Endothelial cell of umbilical vein (primary cell): ENCODE results near the gene GPR18. TPM values are rescaled to one million over a fixed set of nuclear protein-coding genes. Genes with fewer than 3 reads are reported as not detected.

Experiments used
- BruUV-seq: library from RNA; stranded (reverse); fragments of 400-500 nt; replicated peaks from 2 replicates; lab custom pipeline; 2021; lab: Mats Ljungman, UMichigan
- CTCF ChIA-PET: fragments of 300-600, 350-600 bp; sonication (Branson Sonifier 250); formaldehyde crosslinking; loops from one replicate; lab custom pipeline; 2021; ENCODE audit warnings: antibody characterized with exemption, inconsistent platforms; lab: Charles Lee
- POLR2A ChIA-PET: fragments of 300-600, 350-600 bp; sonication (Branson Sonifier 250); formaldehyde crosslinking; loops from one replicate; lab custom pipeline; 2021; ENCODE audit warnings: antibody characterized with exemption, inconsistent platforms; lab: Charles Lee
- DNase-seq: peaks from one replicate; pipeline ENCODE4 v3.0.0-alpha.2; 2011; ENCODE audit warnings: low read depth, low spot score
- FAIRE-seq: peaks from 2 replicates; lab custom pipeline; 2011; peaks lifted over from hg19 to GRCh38; lab: Jason Lieb, UNC
- H2AFZ ChIP-seq: 2 replicates; pipeline ENCODE4 v1.6.0; 2012; ENCODE audit warnings: low read depth, low read length, control low read depth, inconsistent platforms
- H3K27ac ChIP-seq: 2 replicates; pipeline ENCODE4 v1.5.1; 2011; ENCODE audit warnings: low read depth, mild to moderate bottlenecking, control low read depth, low read length, moderate library complexity; ENCODE audit not compliant: insufficient read depth
- H3K27me3 ChIP-seq, 2 experiments: 2 replicates each; pipeline versions ENCODE4 v1.6.0 to v1.6.1; 2011; ENCODE audit warnings: low read length in 2 of 2, mixed read lengths in 1 of 2; ENCODE audit not compliant: control insufficient read depth in 2 of 2, insufficient read depth in 2 of 2
- H3K36me3 ChIP-seq, 2 experiments: 2 replicates in 1 of 2; 3 replicates in 1 of 2; pipeline ENCODE4 v1.5.1; 2011; ENCODE audit warnings: low read length in 2 of 2, mild to moderate bottlenecking in 1 of 2, moderate library complexity in 1 of 2; ENCODE audit not compliant: control insufficient read depth in 2 of 2, insufficient read depth in 2 of 2; ENCODE audit errors: extremely low read depth in 1 of 2
- H3K4me1 ChIP-seq: 3 replicates; pipeline ENCODE4 v1.5.1; 2011; ENCODE audit warnings: mild to moderate bottlenecking, low read length; ENCODE audit not compliant: control insufficient read depth, insufficient read depth; ENCODE audit errors: extremely low read depth
- H3K4me2 ChIP-seq: 2 replicates; pipeline ENCODE4 v1.6.1; 2011; ENCODE audit warnings: low read length, control low read depth, mixed read lengths; ENCODE audit not compliant: insufficient read depth
- H3K4me3 ChIP-seq, 3 experiments: fragments of 200-600 bp in 1 of 3; sonication (generic), shearing (Covaris generic) in 1 of 3; replicated peaks in 1 of 3; 2 replicates each; pipeline ENCODE4 v1.5.1; 2011 to 2016; ENCODE audit warnings: control low read depth in 3 of 3, low read length in 3 of 3, mild to moderate bottlenecking in 2 of 3, inconsistent platforms in 1 of 3, low read depth in 1 of 3, moderate library complexity in 1 of 3; ENCODE audit not compliant: insufficient read depth in 1 of 3
- H3K79me2 ChIP-seq: 2 replicates; pipeline ENCODE4 v1.6.0; 2012; ENCODE audit warnings: low read length, inconsistent platforms; ENCODE audit not compliant: control insufficient read depth, insufficient read depth
- H3K9ac ChIP-seq: replicated peaks from 2 replicates; pipeline ENCODE3; 2011; ENCODE audit warnings: low read length, control low read depth; ENCODE audit not compliant: insufficient read depth; ENCODE audit errors: extremely low read depth
- H3K9me1 ChIP-seq: replicated peaks from 3 replicates; pipeline ENCODE4 v1.6.0; 2011; ENCODE audit warnings: mild to moderate bottlenecking, low read length; ENCODE audit not compliant: control insufficient read depth, insufficient read depth; ENCODE audit errors: extremely low read depth
- H3K9me3 ChIP-seq: replicated peaks from 2 replicates; pipeline ENCODE4 v1.5.1; 2012; ENCODE audit warnings: low read length, inconsistent platforms; ENCODE audit not compliant: control insufficient read depth, insufficient read depth
- H4K20me1 ChIP-seq: replicated peaks from 2 replicates; pipeline ENCODE3; 2011; ENCODE audit warnings: mild to moderate bottlenecking, low read length; ENCODE audit not compliant: control insufficient read depth, insufficient read depth; ENCODE audit errors: extremely low read depth
- EZH2 ChIP-seq: IDR thresholded peaks from 2 replicates; pipeline ENCODE4 v1.6.1; 2012; ENCODE audit warnings: borderline replicate concordance, low read depth, mild to moderate bottlenecking, moderate library complexity, low read length, inconsistent platforms; ENCODE audit not compliant: severe bottlenecking
- FOS ChIP-seq: IDR thresholded peaks from 2 replicates; pipeline ENCODE4 v1.6.1; 2011; ENCODE audit warnings: mild to moderate bottlenecking, low read length, moderate library complexity, borderline replicate concordance; ENCODE audit not compliant: insufficient read depth
- GATA2 ChIP-seq: IDR thresholded peaks from 2 replicates; pipeline ENCODE4 v1.7.0; 2011; ENCODE audit warnings: low read depth, mild to moderate bottlenecking, moderate library complexity, mixed read lengths, low read length; ENCODE audit not compliant: insufficient read length, insufficient read depth
- JUN ChIP-seq: IDR thresholded peaks from 2 replicates; pipeline ENCODE4 v1.6.1; 2011; ENCODE audit warnings: borderline replicate concordance, low read depth; ENCODE audit not compliant: insufficient read length, insufficient read depth
- MYC ChIP-seq: IDR thresholded peaks from one replicate; pipeline ENCODE4 v1.6.1; 2011; ENCODE audit warnings: mild to moderate bottlenecking, low read depth, low read length
- POLR2A ChIP-seq: IDR thresholded peaks from 2 replicates; pipeline ENCODE4 v1.6.1; 2012; ENCODE audit warnings: low read depth, mild to moderate bottlenecking, control low read depth, low read length
- POLR2AphosphoS5 ChIP-seq: IDR thresholded peaks from 2 replicates; pipeline ENCODE4 v1.6.1; 2012; ENCODE audit warnings: low read depth, mild to moderate bottlenecking, control low read depth, low read length, moderate library complexity; ENCODE audit not compliant: insufficient read depth
- dilution Hi-C: fragments of 300-500 bp; cut with MboI; formaldehyde crosslinking; loops from one replicate; pipeline ENCODE4 v1.15.0; 2019; ENCODE audit warnings: low sequenced_read_pairs; ENCODE audit not compliant: extremely low pct_ligation_motif_present
- intact Hi-C: fragments of 100-400 bp; cut with micrococcal nuclease; formaldehyde crosslinking; loops from one replicate; pipeline ENCODE4 v1.10.0; 2022
- polyA plus RNA-seq, 4 experiments: library from polyadenylated mRNA; depleted of rRNA in 3 of 4; stranded (reverse) in 3 of 4; unstranded in 1 of 4; fragments of >200 nt; gene quantifications; 2 replicates each; pipeline versions ENCODE4 v1.2.1 to v1.2.3, GENCODE V29; 2011 to 2012; ENCODE audit warnings: missing spikeins in 1 of 4
- total RNA-seq: library from RNA; stranded (reverse); gene quantifications from 2 replicates; pipeline ENCODE4 v1.2.3, GENCODE V29; 2021
- TF ChIP-seq, protein P1 (sequence below), 2 donors: IDR thresholded peaks; 1 replicate in 1 of 2; 2 replicates in 1 of 2; pipeline ENCODE4 v1.5.1; 2011; ENCODE audit warnings: low read length in 2 of 2, mild to moderate bottlenecking in 2 of 2, moderate library complexity in 2 of 2, control low read depth in 1 of 2, inconsistent platforms in 1 of 2, low read depth in 1 of 2; ENCODE audit not compliant: insufficient read depth in 1 of 2; ENCODE audit errors: extremely low read depth in 1 of 2
- TF ChIP-seq, protein P2 (sequence below): IDR thresholded peaks from 2 replicates; pipeline ENCODE4 v1.6.1; 2011; ENCODE audit not compliant: insufficient read depth, insufficient read length

The GPR18 gene
- total and polyA plus RNA-seq, 2 donors (not counting 3 experiments of a cell fraction or from before 2014, with no cell fraction given): not detected

DNA sequence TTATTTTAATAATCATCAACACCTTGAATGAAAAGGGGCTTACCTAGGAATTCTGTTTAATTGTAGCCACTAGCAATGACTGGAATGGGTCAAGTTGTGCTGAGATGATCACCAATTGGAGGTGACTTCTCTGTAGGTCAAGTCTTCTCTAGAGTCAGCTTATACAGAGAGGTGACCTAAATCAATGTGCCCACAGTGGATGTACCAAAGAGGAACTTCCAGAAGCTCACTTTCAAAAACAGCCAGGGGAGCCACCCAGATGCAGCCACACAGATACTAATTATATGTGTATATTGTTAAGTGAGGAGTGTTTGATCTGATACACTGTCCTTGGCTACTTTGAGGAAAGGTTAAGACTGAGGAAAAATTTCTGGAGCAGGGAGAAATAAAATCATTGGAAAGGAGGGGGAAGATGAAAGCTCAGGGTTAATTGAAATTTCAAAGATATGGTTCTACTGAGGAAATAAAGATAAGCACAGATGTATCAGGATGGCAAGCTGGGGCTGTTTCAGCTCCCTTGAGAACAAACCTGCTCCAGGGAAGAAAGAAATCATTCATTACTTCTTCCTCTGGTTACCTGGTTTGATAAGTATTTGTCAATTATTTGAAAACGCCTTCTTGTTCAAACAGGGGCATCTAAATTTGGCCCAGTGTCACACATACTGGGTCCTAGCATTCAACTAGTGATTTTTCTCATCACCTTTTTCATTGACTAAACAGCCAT is 43.9 kb upstream of the GPR18 start:
- H3K9me1 ChIP-seq: no peaks in the 10 kb centered on the region
- H3K9ac ChIP-seq: no peak overlapping the region
- no peaks in the 10 kb centered on the region for H3K27me3 ChIP-seq
- no peak overlapping the region for H3K4me2 ChIP-seq
- no peak overlapping the region for H3K27ac ChIP-seq
- H3K4me1 ChIP-seq: peaks cover 2% of the 10 kb centered on the region
- no peak overlapping the region for H3K4me3 ChIP-seq
- FAIRE-seq: no peak
- intact Hi-C loops (no loop called here), dilution Hi-C loops (no loop called here)
- H3K9me3 ChIP-seq: no peaks in the 10 kb centered on the region
- TF ChIP-seq POLR2AphosphoS5: no peak
- no peak for TF ChIP-seq FOS
- TF ChIP-seq, protein P1, sequence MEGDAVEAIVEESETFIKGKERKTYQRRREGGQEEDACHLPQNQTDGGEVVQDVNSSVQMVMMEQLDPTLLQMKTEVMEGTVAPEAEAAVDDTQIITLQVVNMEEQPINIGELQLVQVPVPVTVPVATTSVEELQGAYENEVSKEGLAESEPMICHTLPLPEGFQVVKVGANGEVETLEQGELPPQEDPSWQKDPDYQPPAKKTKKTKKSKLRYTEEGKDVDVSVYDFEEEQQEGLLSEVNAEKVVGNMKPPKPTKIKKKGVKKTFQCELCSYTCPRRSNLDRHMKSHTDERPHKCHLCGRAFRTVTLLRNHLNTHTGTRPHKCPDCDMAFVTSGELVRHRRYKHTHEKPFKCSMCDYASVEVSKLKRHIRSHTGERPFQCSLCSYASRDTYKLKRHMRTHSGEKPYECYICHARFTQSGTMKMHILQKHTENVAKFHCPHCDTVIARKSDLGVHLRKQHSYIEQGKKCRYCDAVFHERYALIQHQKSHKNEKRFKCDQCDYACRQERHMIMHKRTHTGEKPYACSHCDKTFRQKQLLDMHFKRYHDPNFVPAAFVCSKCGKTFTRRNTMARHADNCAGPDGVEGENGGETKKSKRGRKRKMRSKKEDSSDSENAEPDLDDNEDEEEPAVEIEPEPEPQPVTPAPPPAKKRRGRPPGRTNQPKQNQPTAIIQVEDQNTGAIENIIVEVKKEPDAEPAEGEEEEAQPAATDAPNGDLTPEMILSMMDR (IDR thresholded peaks at IDR 0.05; ENCODE audit: extremely low read depth in 1 of 2, insufficient read depth in 1 of 2, low read depth in 1 of 2, low read length in 2 of 2): no peak
- TF ChIP-seq JUN: no peak
- no peak for TF ChIP-seq EZH2
- TF ChIP-seq POLR2A: no peak
- TF ChIP-seq, protein P2, sequence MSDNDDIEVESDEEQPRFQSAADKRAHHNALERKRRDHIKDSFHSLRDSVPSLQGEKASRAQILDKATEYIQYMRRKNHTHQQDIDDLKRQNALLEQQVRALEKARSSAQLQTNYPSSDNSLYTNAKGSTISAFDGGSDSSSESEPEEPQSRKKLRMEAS: no peak
- TF ChIP-seq MYC: no peak
- no peak for TF ChIP-seq GATA2
- no peak for DNase-seq
- ChIA-PET POLR2A (no interaction called here), CTCF (interaction anchor here (1.0 to 1.2 kb wide), 2 partner anchors 9 to 32 kb away, joined by 3 to 4 read pairs; no protein-coding TSS in a partner anchor)
- no peak overlapping the region for H2AFZ ChIP-seq
- BruUV-seq: no TSS peak
- H3K79me2 ChIP-seq: no peaks in the 10 kb centered on the region
- no peaks in the 10 kb centered on the region for H4K20me1 ChIP-seq
- no peaks in the 10 kb centered on the region for H3K36me3 ChIP-seq
